Stimulated activated CD8-positive, alpha-beta memory T cell treated with anti-CD3 and anti-CD28 coated beads, Interleukin-12 subunit alpha, Interleukin-12 subunit beta, amount 100 ng/mL, for 1 hour (primary cell): Measurements from ENCODE around the gene KCNK3.
"Not testable (repeated sequence)": the region's sequence is repeated elsewhere in the genome, so short reads cannot be mapped to it uniquely, and the experiment has no call there.

ENCODE experiments used
- DNase-seq: peaks from one replicate; pipeline ENCODE4 v3.0.0-alpha.2; 2020; ENCODE audit warnings: low read depth

Gene KCNK3

GRCh38 chr2:26730549-26731344, 38.2 kb downstream of the KCNK3 start:
- DNase-seq: no peak

GRCh38 chr2:26731714-26732113, 39.2 kb downstream of the KCNK3 start:
- no peak for DNase-seq

GRCh38 chr2:26732446-26732845, 39.9 kb downstream of the KCNK3 start:
- no peak for DNase-seq

GRCh38 chr2:26733413-26733812, 40.9 kb downstream of the KCNK3 start:
- no peak for DNase-seq

- no peak for DNase-seq
These were observed 42.6 kb downstream of the KCNK3 start for GRCh38 chr2:26735097-26735496.

GRCh38 chr2:26735883-26736588, 43.5 kb downstream of the KCNK3 start:
- DNase-seq: no peak

- no peak for DNase-seq
These were observed 44.7 kb downstream of the KCNK3 start for GRCh38 chr2:26737221-26737620.

GRCh38 chr2:26738481-26738880, 46.0 kb downstream of the KCNK3 start:
- DNase-seq: no peak

- DNase-seq: no peak
These were observed 47.0 kb downstream of the KCNK3 start for GRCh38 chr2:26739514-26739913.

- DNase-seq: no peak
These were observed 47.8 kb downstream of the KCNK3 start for GRCh38 chr2:26740346-26740745.

GRCh38 chr2:26740890-26741302, 48.4 kb downstream of the KCNK3 start:
- DNase-seq: no peak

GRCh38 chr2:26742048-26742770, 49.7 kb downstream of the KCNK3 start:
- no peak for DNase-seq

GRCh38 chr2:26743852-26744251, 51.3 kb downstream of the KCNK3 start:
- no peak for DNase-seq

GRCh38 chr2:26744953-26745352, 52.4 kb downstream of the KCNK3 start:
- no peak for DNase-seq

- peak; percentile 68 for DNase-seq
These were observed 53.2 kb downstream of the KCNK3 start for GRCh38 chr2:26745609-26746327.

- DNase-seq: no peak
These were observed 54.4 kb downstream of the KCNK3 start for GRCh38 chr2:26746934-26747333.

GRCh38 chr2:26749787-26750420, 57.4 kb downstream of the KCNK3 start:
- not testable (repeated sequence) for DNase-seq

GRCh38 chr2:26750467-26750866, 57.9 kb downstream of the KCNK3 start:
- DNase-seq: not testable (repeated sequence)

- DNase-seq: no peak
These were observed 60.1 kb downstream of the KCNK3 start for GRCh38 chr2:26752656-26753055.

- DNase-seq: no peak
These were observed 62.0 kb downstream of the KCNK3 start for GRCh38 chr2:26754539-26754938.

GRCh38 chr2:26754972-26755670, 62.6 kb downstream of the KCNK3 start:
- no peak for DNase-seq
